Stimulated activated CD8-positive, alpha-beta memory T cell treated with anti-CD3 and anti-CD28 coated beads, Interleukin-15, amount 100 ng/mL, for 1 hour (primary cell): ENCODE measurements around the gene HSPB2.
"Not testable (repeated sequence)": the region's sequence is repeated elsewhere in the genome, so short reads cannot be mapped to it uniquely, and the experiment has no call there.

Source experiments
- DNase-seq: peaks from one replicate; pipeline ENCODE4 v3.0.0-alpha.2; 2020; ENCODE audit warnings: low read depth

The HSPB2 gene, protein sequence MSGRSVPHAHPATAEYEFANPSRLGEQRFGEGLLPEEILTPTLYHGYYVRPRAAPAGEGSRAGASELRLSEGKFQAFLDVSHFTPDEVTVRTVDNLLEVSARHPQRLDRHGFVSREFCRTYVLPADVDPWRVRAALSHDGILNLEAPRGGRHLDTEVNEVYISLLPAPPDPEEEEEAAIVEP

GRCh38 chr11:111912535-111912934, at the start of gene HSPB2:
Gene HSPB2 (plus strand): TSS chr11:111912734. CDS start chr11:111912830, 96 bp downstream.
- no peak for DNase-seq

DNA sequence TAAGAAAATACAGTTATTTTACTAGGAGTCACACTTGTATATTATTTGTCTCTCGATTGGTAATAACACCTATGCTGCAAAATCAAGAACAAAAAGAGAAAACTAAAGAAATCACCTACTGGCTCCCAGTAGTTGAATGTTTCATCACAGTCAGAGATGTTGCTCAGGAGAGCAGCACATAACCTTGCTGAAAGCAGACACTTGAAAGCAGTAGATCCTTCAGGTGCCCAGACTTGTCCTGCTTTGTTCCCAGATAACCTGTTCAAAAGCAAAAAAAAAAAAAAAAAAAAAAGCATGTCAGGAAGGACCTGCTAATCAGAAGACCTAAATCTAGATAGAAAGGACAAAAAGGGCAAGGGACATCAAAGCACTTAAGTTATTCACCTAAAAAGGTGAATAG, 42.4 kb upstream of the HSPB2 start:
- no peak for DNase-seq

GRCh38 chr11:111870522-111870885, 42.0 kb upstream of the HSPB2 start:
- no peak for DNase-seq

DNA sequence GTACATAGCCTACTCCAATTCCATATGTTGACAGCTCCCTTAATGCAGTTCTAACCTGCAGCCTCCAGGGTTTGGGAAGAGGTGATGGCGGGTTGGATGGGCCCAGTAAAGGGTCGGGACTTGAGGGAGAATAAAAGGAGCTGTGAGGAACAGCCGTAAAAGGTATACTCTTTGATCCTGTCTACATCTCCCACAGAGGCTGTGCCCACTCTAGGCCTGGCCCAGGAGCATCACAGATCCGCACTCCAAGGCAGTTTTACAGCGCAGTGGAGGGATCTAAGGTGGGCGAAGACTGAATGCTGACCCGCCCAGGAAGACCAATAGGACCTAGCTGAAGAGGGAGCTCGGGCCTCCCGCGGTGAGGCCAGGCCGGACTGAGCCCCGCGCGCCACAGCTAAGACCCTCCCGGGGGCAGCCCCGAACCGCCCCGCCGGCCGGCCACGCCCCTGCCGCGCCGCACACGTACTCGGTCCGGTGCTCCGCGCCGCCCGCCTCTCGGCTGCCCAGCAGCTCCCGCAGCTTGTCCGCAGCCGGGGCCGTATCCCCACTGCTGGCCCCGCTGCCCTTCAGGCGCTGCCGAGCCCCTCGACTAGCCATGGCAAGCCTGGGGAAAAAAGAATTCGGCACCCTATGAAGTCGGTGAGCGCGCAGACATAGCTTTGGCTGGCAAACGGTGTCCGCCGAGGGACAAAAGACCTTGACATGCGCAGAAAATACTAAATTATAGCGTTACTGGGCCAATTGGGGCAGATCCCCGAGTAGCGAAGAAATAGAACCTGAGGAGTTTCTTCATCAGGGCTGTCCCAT, 41.4 kb upstream of the HSPB2 start, which contains the start of gene ALG9:
Gene ALG9, minus strand, starts transcription at position 696 of the 807 bp plus-strand sequence. Its CDS starts 99 bp downstream, at position 597.
- peak; percentile 89 for DNase-seq

DNA sequence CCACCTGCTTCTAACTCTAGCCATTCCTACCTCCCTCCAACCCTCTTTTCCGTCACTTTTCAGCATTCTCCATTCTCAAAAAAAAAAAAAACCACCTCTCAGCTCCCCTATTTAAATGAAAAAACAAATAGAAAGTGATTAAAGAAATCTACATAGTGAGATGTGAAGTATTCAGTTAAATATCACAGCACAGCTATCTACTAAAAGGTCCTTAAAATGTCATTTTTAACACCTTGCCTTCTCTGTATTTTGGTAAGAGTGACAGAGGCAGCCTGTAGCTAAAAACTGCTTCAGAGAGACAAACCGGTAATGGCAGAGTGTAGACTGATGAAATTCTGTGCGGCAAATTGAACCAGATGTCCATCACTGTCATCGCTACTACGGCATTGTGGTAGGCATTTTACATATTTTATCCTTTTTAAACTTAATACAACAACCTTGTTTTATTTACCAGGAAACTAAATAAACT, 40.8 kb upstream of the HSPB2 start:
- no peak for DNase-seq

GRCh38 chr11:111878385-111878848, 34.1 kb upstream of the HSPB2 start:
- no peak for DNase-seq

GRCh38 chr11:111878849-111879636, 33.5 kb upstream of the HSPB2 start, which contains the start of the genes CFAP68 and FDXACB1:
Gene CFAP68 (plus strand): TSS chr11:111879541. CDS start chr11:111879561, 20 bp downstream.
Gene FDXACB1 (minus strand): TSS chr11:111879165. CDS start chr11:111879132, 33 bp downstream.
- DNase-seq = peak; percentile 91

GRCh38 chr11:111879637-111879960, 32.9 kb upstream of the HSPB2 start:
- no peak for DNase-seq

- DNase-seq = no peak
These were observed 30.3 kb upstream of the HSPB2 start for GRCh38 chr11:111882202-111882601.

- not testable (repeated sequence) for DNase-seq
These were observed 27.5 kb upstream of the HSPB2 start for GRCh38 chr11:111885053-111885452.

GRCh38 chr11:111886032-111886431, 26.5 kb upstream of the HSPB2 start:
- no peak for DNase-seq

DNA sequence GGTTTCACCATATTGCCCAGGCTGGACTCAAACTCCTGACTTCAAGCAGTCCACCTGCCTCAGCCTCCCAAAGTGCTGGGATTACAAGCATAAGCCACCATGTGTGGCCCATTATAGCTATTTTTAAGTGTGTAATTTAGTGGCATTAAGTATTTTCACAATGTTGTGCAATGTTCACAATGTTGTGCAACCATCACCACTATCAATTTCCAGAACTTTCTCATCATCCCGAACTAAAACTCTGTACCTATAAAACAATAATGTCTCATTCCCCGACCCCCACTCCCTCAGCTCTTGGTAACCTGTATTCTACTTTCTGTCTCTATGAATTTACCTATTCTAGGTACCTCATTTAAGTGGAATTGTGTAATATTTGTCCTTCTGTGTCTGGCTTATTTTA, 25.7 kb upstream of the HSPB2 start:
- no peak for DNase-seq

DNA sequence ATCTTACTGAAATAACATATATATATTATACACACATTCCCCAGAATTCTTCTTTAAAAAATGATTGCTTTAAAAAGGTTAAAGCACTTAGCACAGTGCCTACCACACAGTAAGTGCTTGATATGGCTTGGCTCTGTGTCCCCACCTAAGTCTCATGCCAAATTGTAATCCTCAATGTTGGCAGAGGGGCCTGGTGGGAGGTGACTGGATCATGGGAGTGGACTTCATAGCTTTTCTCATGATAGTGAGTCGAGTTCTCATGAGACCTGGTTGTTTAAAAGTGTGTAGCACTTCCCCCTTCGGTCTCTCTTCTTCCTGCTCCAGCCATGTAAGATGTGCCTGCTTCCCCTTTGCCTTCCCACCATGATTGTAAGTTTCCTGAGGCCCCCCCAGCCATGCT, 7.1 kb upstream of the HSPB2 start:
- no peak for DNase-seq

GRCh38 chr11:111906680-111907079, 5.9 kb upstream of the HSPB2 start:
- DNase-seq = no peak

DNA sequence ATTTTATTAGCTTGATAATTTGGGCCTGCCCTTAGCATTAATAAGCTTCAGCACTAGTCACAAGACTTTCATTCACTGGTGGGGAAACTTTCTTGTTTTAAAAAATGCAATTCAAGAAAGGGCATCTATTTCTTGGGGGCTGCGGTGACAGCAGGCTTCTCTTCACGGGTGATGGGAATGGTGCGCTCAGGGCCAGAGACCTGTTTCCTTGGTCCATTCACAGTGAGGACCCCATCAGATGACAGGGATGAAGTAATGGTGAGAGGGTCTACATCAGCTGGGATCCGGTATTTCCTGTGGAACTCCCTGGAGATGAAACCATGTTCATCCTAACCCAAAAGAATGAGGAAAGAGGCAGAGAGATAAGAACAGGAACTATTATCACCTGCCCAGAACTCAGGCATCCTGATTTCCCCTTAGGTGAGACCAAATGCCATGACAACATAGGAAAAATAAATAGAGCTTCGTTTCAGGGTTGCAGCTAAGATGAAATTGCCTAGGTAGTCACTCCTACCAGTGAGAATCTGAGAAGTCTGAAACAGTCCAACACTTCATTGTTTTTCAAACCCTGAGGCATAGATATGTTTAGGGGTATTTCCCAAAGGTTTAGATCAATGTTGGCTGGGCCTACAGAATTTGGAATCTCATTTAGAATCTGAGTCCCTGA, 3.8 kb upstream of the HSPB2 start:
- DNase-seq = no peak

- no peak for DNase-seq
These were observed 3.2 kb upstream of the HSPB2 start for GRCh38 chr11:111909378-111909777.

DNA sequence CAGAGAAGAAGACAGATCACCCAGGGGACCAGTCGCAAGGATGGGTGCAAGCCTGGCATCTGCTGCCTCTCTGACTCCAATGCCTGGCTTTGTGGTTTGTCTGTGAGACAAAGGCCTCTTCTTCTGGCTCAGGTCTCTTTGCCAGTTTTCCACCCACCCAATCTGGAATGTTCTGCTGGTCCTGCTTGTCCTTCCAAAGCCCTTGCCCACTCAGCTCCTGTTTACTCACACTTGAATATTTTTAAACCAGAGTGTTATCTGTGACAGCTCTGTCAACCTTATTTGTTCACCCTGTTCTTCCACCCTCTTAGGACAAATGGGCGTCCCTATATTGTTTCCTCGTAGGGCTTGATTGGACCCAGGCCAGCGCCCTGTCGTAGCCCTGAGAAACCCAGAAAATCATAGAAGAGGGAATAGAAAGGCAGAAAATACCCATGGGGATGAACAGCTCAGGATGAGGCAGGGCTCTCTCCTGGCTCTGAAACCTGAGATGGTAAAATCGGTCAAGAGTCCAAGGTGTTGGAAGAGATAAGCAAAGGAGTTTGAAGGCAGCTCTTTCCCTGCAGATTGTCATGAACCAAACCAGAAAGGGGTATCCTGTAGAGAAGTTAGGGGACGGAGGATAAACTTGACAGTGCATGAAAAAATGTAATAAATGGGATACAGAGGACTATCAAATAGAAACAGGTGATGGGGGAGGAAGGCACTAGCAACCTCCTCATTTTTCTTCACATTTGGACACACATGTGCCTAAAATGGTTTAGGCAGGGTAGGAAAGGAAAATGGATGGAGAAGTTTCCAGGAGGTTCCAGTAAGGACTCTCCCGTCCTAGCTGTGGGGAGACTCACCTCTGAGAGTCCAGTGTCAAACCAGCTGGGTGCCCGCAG, 1.6 kb upstream of the HSPB2 start:
- DNase-seq = no peak

DNA sequence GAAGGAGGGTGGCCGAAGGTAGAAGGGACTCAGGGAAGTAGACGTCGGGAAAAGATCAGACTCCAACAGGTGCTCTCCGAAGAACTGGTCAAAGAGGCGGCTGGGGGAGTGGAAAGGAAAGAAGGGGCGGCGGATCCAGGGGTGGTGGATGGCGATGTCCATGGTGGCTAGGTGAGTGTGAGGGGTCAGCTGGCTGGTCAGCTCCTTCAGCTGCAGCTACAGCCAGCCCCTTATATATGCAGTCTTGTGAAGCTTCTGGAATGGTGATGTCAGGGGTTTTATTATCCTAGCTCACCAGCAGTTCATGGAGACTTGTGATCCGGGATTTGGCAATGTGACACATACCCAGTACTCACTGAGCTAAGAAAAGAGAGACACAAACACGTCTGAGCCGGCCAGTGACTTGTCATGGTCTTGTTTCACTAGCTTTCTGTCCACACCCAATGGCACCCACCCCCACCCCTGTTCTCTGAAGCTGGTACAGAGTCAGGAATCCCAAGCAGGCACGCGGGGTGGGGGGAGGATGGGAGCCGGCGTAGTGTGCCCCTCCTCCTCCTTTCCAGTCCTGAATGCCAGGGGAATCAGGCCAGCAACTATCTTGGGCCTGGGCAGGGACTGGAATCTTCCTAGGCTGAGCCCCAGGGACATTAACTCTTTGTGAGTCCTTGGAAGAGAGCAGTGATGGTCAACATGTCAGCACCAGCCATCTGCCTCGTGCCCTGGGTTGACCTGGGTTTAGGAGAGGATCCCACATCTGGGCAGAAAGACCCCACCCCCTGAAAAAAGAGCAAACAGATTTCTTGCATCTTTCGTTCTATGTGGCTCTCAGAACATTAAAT, 752 bp upstream of the HSPB2 start, which contains the start of gene CRYAB:
Gene CRYAB, minus strand, starts transcription at position 208 of the 839 bp plus-strand sequence. Its CDS starts 46 bp downstream, at position 162.
- no peak for DNase-seq

DNA sequence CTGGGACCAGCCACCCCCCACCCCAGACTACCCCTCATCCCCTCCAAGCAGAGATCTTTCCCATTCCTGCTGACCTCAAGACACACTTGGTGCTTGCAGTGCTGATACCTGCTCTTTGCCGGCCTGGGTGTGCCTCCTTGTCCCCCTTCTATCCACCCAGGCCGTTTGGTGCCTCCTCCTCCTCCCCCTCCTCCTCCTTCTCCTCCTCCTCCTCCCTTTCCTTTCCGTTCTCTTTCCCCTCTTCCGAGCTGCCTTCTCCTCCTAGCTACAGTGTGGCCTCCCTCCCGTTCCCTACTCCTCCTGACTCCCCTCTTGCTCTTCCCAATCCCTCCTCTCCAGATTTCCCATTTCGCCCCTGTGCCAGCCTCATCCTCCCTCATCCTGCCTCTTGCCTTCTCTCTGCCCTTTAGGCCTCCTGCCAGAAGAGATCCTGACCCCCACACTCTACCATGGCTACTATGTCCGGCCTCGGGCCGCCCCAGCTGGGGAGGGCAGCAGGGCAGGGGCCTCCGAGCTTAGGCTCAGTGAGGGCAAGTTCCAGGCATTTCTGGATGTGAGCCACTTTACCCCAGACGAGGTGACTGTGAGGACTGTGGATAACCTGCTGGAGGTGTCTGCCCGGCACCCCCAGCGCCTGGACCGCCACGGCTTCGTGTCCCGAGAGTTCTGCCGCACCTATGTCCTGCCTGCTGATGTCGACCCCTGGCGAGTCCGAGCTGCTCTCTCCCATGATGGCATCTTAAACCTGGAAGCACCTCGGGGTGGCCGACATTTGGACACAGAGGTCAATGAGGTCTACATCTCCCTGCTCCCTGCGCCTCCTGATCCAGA, 712 bp downstream of the HSPB2 start:
- DNase-seq = no peak
